ENCODE measurements around the gene PGC.

- TF ChIP-seq CTCF (IDR thresholded peaks at IDR 0.05; ENCODE audit: low read length) (no peak), EZH2 (optimal IDR thresholded peaks at IDR 0.05; ENCODE audit: low read depth, low read length) (no peak)
Measured at GRCh38 chr6:41733360-41733706, 13.9 kb downstream of the PGC start.

Measured in MM.1S (cell line).